Endothelial cell of umbilical vein (primary cell): Measurements from ENCODE around the gene CTIF. TPM values are rescaled to one million over a fixed set of nuclear protein-coding genes. Genes with fewer than 3 reads are reported as not detected.

ENCODE experiments used
- BruUV-seq: library from RNA; stranded (reverse); fragments of 400-500 nt; replicated peaks from 2 replicates; lab custom pipeline; 2021; lab: Mats Ljungman, UMichigan
- CTCF ChIA-PET: fragments of 300-600, 350-600 bp; sonication (Branson Sonifier 250); formaldehyde crosslinking; loops from one replicate; lab custom pipeline; 2021; ENCODE audit warnings: antibody characterized with exemption, inconsistent platforms; lab: Charles Lee
- POLR2A ChIA-PET: fragments of 300-600, 350-600 bp; sonication (Branson Sonifier 250); formaldehyde crosslinking; loops from one replicate; lab custom pipeline; 2021; ENCODE audit warnings: antibody characterized with exemption, inconsistent platforms; lab: Charles Lee
- DNase-seq: peaks from one replicate; pipeline ENCODE4 v3.0.0-alpha.2; 2011; ENCODE audit warnings: low read depth, low spot score
- FAIRE-seq: peaks from 2 replicates; lab custom pipeline; 2011; peaks lifted over from hg19 to GRCh38; lab: Jason Lieb, UNC
- H2AFZ ChIP-seq: 2 replicates; pipeline ENCODE4 v1.6.0; 2012; ENCODE audit warnings: low read depth, low read length, control low read depth, inconsistent platforms
- H3K27ac ChIP-seq: 2 replicates; pipeline ENCODE4 v1.5.1; 2011; ENCODE audit warnings: low read depth, mild to moderate bottlenecking, control low read depth, low read length, moderate library complexity; ENCODE audit not compliant: insufficient read depth
- H3K27me3 ChIP-seq, 2 experiments: 2 replicates each; pipeline versions ENCODE4 v1.6.0 to v1.6.1; 2011; ENCODE audit warnings: low read length in 2 of 2, mixed read lengths in 1 of 2; ENCODE audit not compliant: control insufficient read depth in 2 of 2, insufficient read depth in 2 of 2
- H3K36me3 ChIP-seq, 2 experiments: 2 replicates in 1 of 2; 3 replicates in 1 of 2; pipeline ENCODE4 v1.5.1; 2011; ENCODE audit warnings: low read length in 2 of 2, mild to moderate bottlenecking in 1 of 2, moderate library complexity in 1 of 2; ENCODE audit not compliant: control insufficient read depth in 2 of 2, insufficient read depth in 2 of 2; ENCODE audit errors: extremely low read depth in 1 of 2
- H3K4me1 ChIP-seq: 3 replicates; pipeline ENCODE4 v1.5.1; 2011; ENCODE audit warnings: mild to moderate bottlenecking, low read length; ENCODE audit not compliant: control insufficient read depth, insufficient read depth; ENCODE audit errors: extremely low read depth
- H3K4me2 ChIP-seq: 2 replicates; pipeline ENCODE4 v1.6.1; 2011; ENCODE audit warnings: low read length, control low read depth, mixed read lengths; ENCODE audit not compliant: insufficient read depth
- H3K4me3 ChIP-seq, 3 experiments: fragments of 200-600 bp in 1 of 3; sonication (generic), shearing (Covaris generic) in 1 of 3; replicated peaks in 1 of 3; 2 replicates each; pipeline ENCODE4 v1.5.1; 2011 to 2016; ENCODE audit warnings: control low read depth in 3 of 3, low read length in 3 of 3, mild to moderate bottlenecking in 2 of 3, inconsistent platforms in 1 of 3, low read depth in 1 of 3, moderate library complexity in 1 of 3; ENCODE audit not compliant: insufficient read depth in 1 of 3
- H3K79me2 ChIP-seq: 2 replicates; pipeline ENCODE4 v1.6.0; 2012; ENCODE audit warnings: low read length, inconsistent platforms; ENCODE audit not compliant: control insufficient read depth, insufficient read depth
- H3K9ac ChIP-seq: replicated peaks from 2 replicates; pipeline ENCODE3; 2011; ENCODE audit warnings: low read length, control low read depth; ENCODE audit not compliant: insufficient read depth; ENCODE audit errors: extremely low read depth
- H3K9me1 ChIP-seq: replicated peaks from 3 replicates; pipeline ENCODE4 v1.6.0; 2011; ENCODE audit warnings: mild to moderate bottlenecking, low read length; ENCODE audit not compliant: control insufficient read depth, insufficient read depth; ENCODE audit errors: extremely low read depth
- H3K9me3 ChIP-seq: replicated peaks from 2 replicates; pipeline ENCODE4 v1.5.1; 2012; ENCODE audit warnings: low read length, inconsistent platforms; ENCODE audit not compliant: control insufficient read depth, insufficient read depth
- H4K20me1 ChIP-seq: replicated peaks from 2 replicates; pipeline ENCODE3; 2011; ENCODE audit warnings: mild to moderate bottlenecking, low read length; ENCODE audit not compliant: control insufficient read depth, insufficient read depth; ENCODE audit errors: extremely low read depth
- CTCF ChIP-seq, 2 donors: IDR thresholded peaks; 1 replicate in 1 of 2; 2 replicates in 1 of 2; pipeline ENCODE4 v1.5.1; 2011; ENCODE audit warnings: low read length in 2 of 2, mild to moderate bottlenecking in 2 of 2, moderate library complexity in 2 of 2, control low read depth in 1 of 2, inconsistent platforms in 1 of 2, low read depth in 1 of 2; ENCODE audit not compliant: insufficient read depth in 1 of 2; ENCODE audit errors: extremely low read depth in 1 of 2
- EZH2 ChIP-seq: IDR thresholded peaks from 2 replicates; pipeline ENCODE4 v1.6.1; 2012; ENCODE audit warnings: borderline replicate concordance, low read depth, mild to moderate bottlenecking, moderate library complexity, low read length, inconsistent platforms; ENCODE audit not compliant: severe bottlenecking
- FOS ChIP-seq: IDR thresholded peaks from 2 replicates; pipeline ENCODE4 v1.6.1; 2011; ENCODE audit warnings: mild to moderate bottlenecking, low read length, moderate library complexity, borderline replicate concordance; ENCODE audit not compliant: insufficient read depth
- GATA2 ChIP-seq: IDR thresholded peaks from 2 replicates; pipeline ENCODE4 v1.7.0; 2011; ENCODE audit warnings: low read depth, mild to moderate bottlenecking, moderate library complexity, mixed read lengths, low read length; ENCODE audit not compliant: insufficient read length, insufficient read depth
- JUN ChIP-seq: IDR thresholded peaks from 2 replicates; pipeline ENCODE4 v1.6.1; 2011; ENCODE audit warnings: borderline replicate concordance, low read depth; ENCODE audit not compliant: insufficient read length, insufficient read depth
- MAX ChIP-seq: IDR thresholded peaks from 2 replicates; pipeline ENCODE4 v1.6.1; 2011; ENCODE audit not compliant: insufficient read depth, insufficient read length
- MYC ChIP-seq: IDR thresholded peaks from one replicate; pipeline ENCODE4 v1.6.1; 2011; ENCODE audit warnings: mild to moderate bottlenecking, low read depth, low read length
- POLR2A ChIP-seq: IDR thresholded peaks from 2 replicates; pipeline ENCODE4 v1.6.1; 2012; ENCODE audit warnings: low read depth, mild to moderate bottlenecking, control low read depth, low read length
- POLR2AphosphoS5 ChIP-seq: IDR thresholded peaks from 2 replicates; pipeline ENCODE4 v1.6.1; 2012; ENCODE audit warnings: low read depth, mild to moderate bottlenecking, control low read depth, low read length, moderate library complexity; ENCODE audit not compliant: insufficient read depth
- dilution Hi-C: fragments of 300-500 bp; cut with MboI; formaldehyde crosslinking; loops from one replicate; pipeline ENCODE4 v1.15.0; 2019; ENCODE audit warnings: low sequenced_read_pairs; ENCODE audit not compliant: extremely low pct_ligation_motif_present
- intact Hi-C: fragments of 100-400 bp; cut with micrococcal nuclease; formaldehyde crosslinking; loops from one replicate; pipeline ENCODE4 v1.10.0; 2022
- polyA plus RNA-seq, 4 experiments: library from polyadenylated mRNA; depleted of rRNA in 3 of 4; stranded (reverse) in 3 of 4; unstranded in 1 of 4; fragments of >200 nt; gene quantifications; 2 replicates each; pipeline versions ENCODE4 v1.2.1 to v1.2.3, GENCODE V29; 2011 to 2012; ENCODE audit warnings: missing spikeins in 1 of 4
- total RNA-seq: library from RNA; stranded (reverse); gene quantifications from 2 replicates; pipeline ENCODE4 v1.2.3, GENCODE V29; 2021

Gene CTIF
- total and polyA plus RNA-seq, 2 donors (not counting 3 experiments of a cell fraction or from before 2014, with no cell fraction given), result 20.9 to 57.7 TPM

- ChIA-PET POLR2A (no interaction called here), CTCF (interaction anchor here (1.2 kb wide), 2 partner anchors 36 to 91 kb away, joined by 4 to 5 read pairs; no protein-coding TSS in a partner anchor)
- Histone ChIP-seq H3K27me3 (no peaks in the 10 kb centered on the region), H3K4me3 (no peak overlapping the region), H3K9ac (no peak overlapping the region), H3K27ac (no peak overlapping the region), H2AFZ (no peak overlapping the region), H3K9me3 (no peaks in the 10 kb centered on the region), H3K79me2 (no peaks in the 10 kb centered on the region), H4K20me1 (no peaks in the 10 kb centered on the region), H3K9me1 (no peaks in the 10 kb centered on the region), H3K4me1 (peaks cover 6% of the 10 kb centered on the region), H3K36me3 (no peaks in the 10 kb centered on the region), H3K4me2 (no peak overlapping the region)
- intact Hi-C loops, result no loop called here
- dilution Hi-C loops, result no loop called here
- no TSS peak for BruUV-seq
- DNase-seq (no peak), FAIRE-seq (no peak)
- TF ChIP-seq MAX (no peak), MYC (no peak), GATA2 (no peak), EZH2 (no peak), JUN (no peak), POLR2AphosphoS5 (no peak), POLR2A (no peak), CTCF (IDR thresholded peaks at IDR 0.05; ENCODE audit: extremely low read depth in 1 of 2, insufficient read depth in 1 of 2, low read depth in 1 of 2, low read length in 2 of 2) (no peak), FOS (no peak)
Measured at GRCh38 chr18:48867978-48868377, 329.1 kb downstream of the CTIF start.
